ENCODE results near the gene RYR3. TPM values are rescaled to one million over a fixed set of nuclear protein-coding genes. Genes with fewer than 3 reads are reported as not detected.

Gene RYR3
- total and polyA plus RNA-seq, 2 donors (not counting 1 experiment from before 2014, with no cell fraction given) = 0.17 TPM; not detected in 1

GRCh38 chr15:33910741-33911140 is 600.0 kb downstream of the RYR3 start:
- H3K4me1 ChIP-seq (ENCODE audit: control insufficient read depth, extremely low read depth, insufficient read depth, low read length) = peaks cover 4% of the 10 kb centered on the region
- TF ChIP-seq CTCF (conservative IDR thresholded peaks at IDR 0.05 in 1 of 2, IDR thresholded peaks at IDR 0.05 in 1 of 2; ENCODE audit: low read depth in 1 of 2, low read length in 2 of 2) (no peak), EZH2 (IDR thresholded peaks at IDR 0.05; ENCODE audit: low read length, missing control alignments) (no peak)
- H3K4me3 ChIP-seq (replicated peaks in 1 of 4; ENCODE audit: control extremely low read depth in 1 of 4, insufficient read depth in 1 of 4, low read depth in 3 of 4, low read length in 4 of 4) = no peak overlapping the region
- no peaks in the 10 kb centered on the region for H3K9me3 ChIP-seq (ENCODE audit: control insufficient read depth, insufficient read depth, low read depth, low read length)
- no peak overlapping the region for H3K27ac ChIP-seq (ENCODE audit: insufficient read depth, low read length)
- no peaks in the 10 kb centered on the region for H3K79me2 ChIP-seq (ENCODE audit: control insufficient read depth, insufficient read depth, low read length)
- no peak overlapping the region for H2AFZ ChIP-seq (ENCODE audit: low read length)
- no peak overlapping the region for H3K4me2 ChIP-seq (ENCODE audit: extremely low read depth, insufficient read depth, low read length)
- no peaks in the 10 kb centered on the region for H4K20me1 ChIP-seq (ENCODE audit: control insufficient read depth, extremely low read depth, insufficient read depth, low read length)
- H3K27me3 ChIP-seq (ENCODE audit: control insufficient read depth, insufficient read depth, low read length) = no peaks in the 10 kb centered on the region
- no peak overlapping the region for H3K9ac ChIP-seq (ENCODE audit: insufficient read depth, low read length)
- DNase-seq (ENCODE audit: low read depth in 2 of 2) = peak; percentile 33 to 68
- H3K36me3 ChIP-seq (ENCODE audit: control insufficient read depth, insufficient read depth, low read length) = no peaks in the 10 kb centered on the region

- no peak for DNase-seq (ENCODE audit: low read depth in 2 of 2)
- H3K27ac ChIP-seq (ENCODE audit: insufficient read depth, low read length) = no peak overlapping the region
- TF ChIP-seq CTCF (conservative IDR thresholded peaks at IDR 0.05 in 1 of 2, IDR thresholded peaks at IDR 0.05 in 1 of 2; ENCODE audit: low read depth in 1 of 2, low read length in 2 of 2) (no peak), EZH2 (IDR thresholded peaks at IDR 0.05; ENCODE audit: low read length, missing control alignments) (no peak)
- no peak overlapping the region for H3K9ac ChIP-seq (ENCODE audit: insufficient read depth, low read length)
- no peak overlapping the region for H3K4me2 ChIP-seq (ENCODE audit: extremely low read depth, insufficient read depth, low read length)
- no peak overlapping the region for H3K4me3 ChIP-seq (replicated peaks in 1 of 4; ENCODE audit: control extremely low read depth in 1 of 4, insufficient read depth in 1 of 4, low read depth in 3 of 4, low read length in 4 of 4)
- no peak overlapping the region for H2AFZ ChIP-seq (ENCODE audit: low read length)
- H3K79me2 ChIP-seq (ENCODE audit: control insufficient read depth, insufficient read depth, low read length) = no peaks in the 10 kb centered on the region
- no peaks in the 10 kb centered on the region for H3K9me3 ChIP-seq (ENCODE audit: control insufficient read depth, insufficient read depth, low read depth, low read length)
- no peaks in the 10 kb centered on the region for H3K36me3 ChIP-seq (ENCODE audit: control insufficient read depth, insufficient read depth, low read length)
- H3K4me1 ChIP-seq (ENCODE audit: control insufficient read depth, extremely low read depth, insufficient read depth, low read length) = peaks cover 4% of the 10 kb centered on the region
- no peaks in the 10 kb centered on the region for H4K20me1 ChIP-seq (ENCODE audit: control insufficient read depth, extremely low read depth, insufficient read depth, low read length)
- H3K27me3 ChIP-seq (ENCODE audit: control insufficient read depth, insufficient read depth, low read length) = no peaks in the 10 kb centered on the region
Measured at GRCh38 chr15:33912326-33912725, 601.6 kb downstream of the RYR3 start.

- Histone ChIP-seq H3K79me2 (ENCODE audit: control insufficient read depth, insufficient read depth, low read length) (no peaks in the 10 kb centered on the region), H3K4me1 (ENCODE audit: control insufficient read depth, extremely low read depth, insufficient read depth, low read length) (peaks cover 4% of the 10 kb centered on the region), H3K27ac (ENCODE audit: insufficient read depth, low read length) (no peak overlapping the region), H3K4me2 (ENCODE audit: extremely low read depth, insufficient read depth, low read length) (no peak overlapping the region), H2AFZ (ENCODE audit: low read length) (no peak overlapping the region), H3K27me3 (ENCODE audit: control insufficient read depth, insufficient read depth, low read length) (no peaks in the 10 kb centered on the region), H3K9ac (ENCODE audit: insufficient read depth, low read length) (no peak overlapping the region), H3K4me3 (replicated peaks in 1 of 4; ENCODE audit: control extremely low read depth in 1 of 4, insufficient read depth in 1 of 4, low read depth in 3 of 4, low read length in 4 of 4) (no peak overlapping the region), H3K36me3 (ENCODE audit: control insufficient read depth, insufficient read depth, low read length) (no peaks in the 10 kb centered on the region), H4K20me1 (ENCODE audit: control insufficient read depth, extremely low read depth, insufficient read depth, low read length) (no peaks in the 10 kb centered on the region), H3K9me3 (ENCODE audit: control insufficient read depth, insufficient read depth, low read depth, low read length) (no peaks in the 10 kb centered on the region)
- TF ChIP-seq CTCF (conservative IDR thresholded peaks at IDR 0.05 in 1 of 2, IDR thresholded peaks at IDR 0.05 in 1 of 2; ENCODE audit: low read depth in 1 of 2, low read length in 2 of 2) (no peak), EZH2 (IDR thresholded peaks at IDR 0.05; ENCODE audit: low read length, missing control alignments) (no peak)
- peak in 1 of 2 donors; percentile 49 for DNase-seq (ENCODE audit: low read depth in 2 of 2)
Measured at GRCh38 chr15:33913459-33913858, 602.7 kb downstream of the RYR3 start.

Other genes starting within 250 kb of the RYR3 start
- 27.7 and 43.8 TPM in 2 replicates for gene FMN1, start 116.3 kb upstream of the RYR3 start, total RNA-seq
- gene FMN1, start 116.3 kb upstream of the RYR3 start, polyA plus RNA-seq = 7.5 and 12.5 TPM in 2 replicates